Endodermal cell (in vitro differentiated cells): ENCODE data around the gene PRKAR2B. TPM values are rescaled to one million over a fixed set of nuclear protein-coding genes. Genes with fewer than 3 reads are reported as not detected.

Experiments used
- DNase-seq: peaks from one replicate; pipeline ENCODE4 v3.0.0-alpha.2; 2017
- H3K27ac ChIP-seq: 2 replicates; pipeline ENCODE4 v1.5.1; 2013; ENCODE audit warnings: mild to moderate bottlenecking, low read depth, low read length, moderate library complexity
- H3K27me3 ChIP-seq: 2 replicates; pipeline ENCODE4 v1.6.1; 2013; ENCODE audit warnings: mild to moderate bottlenecking, low read length, moderate library complexity; ENCODE audit not compliant: insufficient read depth, control insufficient read depth, poor library complexity, severe bottlenecking
- H3K36me3 ChIP-seq: 2 replicates; pipeline ENCODE4 v1.7.0; 2013; ENCODE audit warnings: mild to moderate bottlenecking, low read length, moderate library complexity; ENCODE audit not compliant: control insufficient read depth, insufficient read depth
- H3K4me1 ChIP-seq: one replicate; pipeline ENCODE4 v1.7.0; 2013; ENCODE audit warnings: low read length; ENCODE audit not compliant: control insufficient read depth, insufficient read depth
- H3K4me3 ChIP-seq: 2 replicates; pipeline ENCODE4 v1.5.1; 2013; ENCODE audit warnings: mild to moderate bottlenecking, low read length, moderate library complexity
- H3K9ac ChIP-seq: 2 replicates; pipeline ENCODE4 v1.6.1; 2013; ENCODE audit warnings: mild to moderate bottlenecking, low read length, moderate library complexity; ENCODE audit not compliant: poor library complexity, severe bottlenecking; ENCODE audit errors: extremely low read depth
- H3K9me3 ChIP-seq: 2 replicates; pipeline ENCODE4 v1.6.1; 2013; ENCODE audit warnings: mild to moderate bottlenecking, low read length, moderate library complexity; ENCODE audit not compliant: control insufficient read depth
- H3K27ac Mint-ChIP-seq: 2 replicates; pipeline ENCODE4 v1.8.0; 2020; ENCODE audit warnings: mixed read lengths
- H3K27me3 Mint-ChIP-seq: 2 replicates; pipeline ENCODE4 v1.8.0; 2021; ENCODE audit warnings: mild to moderate bottlenecking, mixed read lengths; ENCODE audit not compliant: insufficient read depth
- H3K36me3 Mint-ChIP-seq: 2 replicates; pipeline ENCODE4 v1.8.0; 2020; ENCODE audit warnings: low read depth, mixed read lengths
- H3K4me1 Mint-ChIP-seq: 2 replicates; pipeline ENCODE4 v1.8.0; 2020; ENCODE audit warnings: mixed read lengths
- H3K4me3 Mint-ChIP-seq: 2 replicates; pipeline ENCODE4 v1.8.0; 2020; ENCODE audit warnings: mild to moderate bottlenecking, moderate library complexity, mixed read lengths
- H3K9me3 Mint-ChIP-seq: 2 replicates; pipeline ENCODE4 v1.8.0; 2020; ENCODE audit warnings: mild to moderate bottlenecking, mixed read lengths
- CTCF ChIP-seq: fragments of 200-600 bp; sonication (generic); conservative IDR thresholded peaks from 2 replicates; pipeline ENCODE4 v1.5.0; 2021; ENCODE audit warnings: antibody characterized with exemption, mild to moderate bottlenecking
- WGBS, 2 experiments: methylation state at CpG; one replicate each; pipeline versions ENCODE4 v1.1.5 to v1.1.7; 2013; ENCODE audit warnings: missing lambda C conversion rate in 2 of 2, mixed read lengths in 1 of 2; ENCODE audit not compliant: insufficient coverage in 1 of 2, insufficient read length in 1 of 2; 5-methylcytosine and 5-hydroxymethylcytosine counted together
- total RNA-seq, 2 donors: library from RNA; stranded (reverse); fragmentation: NEBNext Ultra II Directional in 1 of 2; extraction: Animal tissue kit (Norgen Biotek cat#: 25700) in 1 of 2; gene quantifications; 2 replicates in 1 of 2; 3 replicates in 1 of 2; pipeline ENCODE4 v1.2.1, GENCODE V29; 2021

Gene PRKAR2B
- total RNA-seq, 2 donors from 2014 or later, result 7.3 to 10.2 TPM

GRCh38 chr7:107032720-107033438 is 11.6 kb upstream of the PRKAR2B start:
- Histone ChIP-seq H3K27me3 (no peaks in the 10 kb centered on the region), H3K9me3 (peaks cover 4% of the 10 kb centered on the region), H3K4me3 (no peak overlapping the region), H3K27ac (no peak overlapping the region), H3K36me3 (no peaks in the 10 kb centered on the region), H3K4me1 (no peaks in the 10 kb centered on the region), H3K9ac (no peak overlapping the region)
- no peak for TF ChIP-seq CTCF
- H3K27ac Mint-ChIP-seq, result no peak overlapping the region
- no peak overlapping the region for H3K4me3 Mint-ChIP-seq
- H3K4me1 Mint-ChIP-seq, result peaks cover 4% of the 10 kb centered on the region
- no peaks in the 10 kb centered on the region for H3K36me3 Mint-ChIP-seq
- 87 to 93% methylated on average over 5 to 8 of the region's 8 CpGs for WGBS, 2 experiments
- no peak for DNase-seq
- H3K9me3 Mint-ChIP-seq, result peaks cover 2% of the 10 kb centered on the region
- peaks cover 19% of the 10 kb centered on the region for H3K27me3 Mint-ChIP-seq

- Mint-ChIP-seq H3K4me1 (no peaks in the 10 kb centered on the region), H3K4me3 (no peak overlapping the region), H3K9me3 (peaks cover 2% of the 10 kb centered on the region), H3K27me3 (peaks cover 19% of the 10 kb centered on the region), H3K36me3 (no peaks in the 10 kb centered on the region), H3K27ac (no peak overlapping the region)
- WGBS, 2 experiments, result 90% methylated on average over 1 of the region's 1 CpG; no CpG with 5 or more reads in 1 of the 2 experiments
- Histone ChIP-seq H3K9ac (no peak overlapping the region), H3K9me3 (peaks cover 4% of the 10 kb centered on the region), H3K4me1 (peaks cover 4% of the 10 kb centered on the region), H3K36me3 (no peaks in the 10 kb centered on the region), H3K4me3 (no peak overlapping the region), H3K27me3 (no peaks in the 10 kb centered on the region), H3K27ac (no peak overlapping the region)
- DNase-seq, result no peak
- no peak for TF ChIP-seq CTCF
Observed at GRCh38 chr7:107034553-107034952, 10.0 kb upstream of the PRKAR2B start.

GRCh38 chr7:107035446-107035845 is 9.1 kb upstream of the PRKAR2B start:
- Histone ChIP-seq H3K27ac (no peak overlapping the region), H3K36me3 (no peaks in the 10 kb centered on the region), H3K27me3 (no peaks in the 10 kb centered on the region), H3K9me3 (peaks cover 4% of the 10 kb centered on the region), H3K9ac (no peak overlapping the region), H3K4me3 (no peak overlapping the region), H3K4me1 (peaks cover 4% of the 10 kb centered on the region)
- Mint-ChIP-seq H3K27me3 (peaks cover 19% of the 10 kb centered on the region), H3K27ac (no peak overlapping the region), H3K9me3 (peaks cover 2% of the 10 kb centered on the region), H3K4me1 (no peaks in the 10 kb centered on the region), H3K4me3 (no peak overlapping the region), H3K36me3 (no peaks in the 10 kb centered on the region)
- DNase-seq, result no peak
- no peak for TF ChIP-seq CTCF
